RWPE1 (cell line): Measurements from ENCODE around the gene SAP30.

Experiments
- CTCF ChIA-PET: fragments of 350-600 bp; sonication (Branson Sonifier 250); formaldehyde crosslinking; extraction: SDS; loops from one replicate; lab custom pipeline; 2021; lab: Yijun Ruan, JAX
- POLR2A ChIA-PET: fragments of 400-600 bp; formaldehyde crosslinking; extraction: SDS; loops from one replicate; lab custom pipeline; 2020; ENCODE audit warnings: antibody characterized with exemption; ENCODE audit not compliant: low non-redundant PET; lab: Yijun Ruan, JAX
- DNase-seq: peaks from one replicate; pipeline ENCODE4 v3.0.0; 2012; ENCODE audit warnings: low spot score
- H3K27ac ChIP-seq: fragments of 450-650 bp; 2 replicates; pipeline ENCODE4 v1.5.1; 2017
- TF ChIP-seq, protein P1 (sequence below): fragments of 450-650 bp; conservative IDR thresholded peaks from 2 replicates; pipeline ENCODE4 v1.5.1; 2017; ENCODE audit warnings: low read depth, mild to moderate bottlenecking

The SAP30 gene

DNA sequence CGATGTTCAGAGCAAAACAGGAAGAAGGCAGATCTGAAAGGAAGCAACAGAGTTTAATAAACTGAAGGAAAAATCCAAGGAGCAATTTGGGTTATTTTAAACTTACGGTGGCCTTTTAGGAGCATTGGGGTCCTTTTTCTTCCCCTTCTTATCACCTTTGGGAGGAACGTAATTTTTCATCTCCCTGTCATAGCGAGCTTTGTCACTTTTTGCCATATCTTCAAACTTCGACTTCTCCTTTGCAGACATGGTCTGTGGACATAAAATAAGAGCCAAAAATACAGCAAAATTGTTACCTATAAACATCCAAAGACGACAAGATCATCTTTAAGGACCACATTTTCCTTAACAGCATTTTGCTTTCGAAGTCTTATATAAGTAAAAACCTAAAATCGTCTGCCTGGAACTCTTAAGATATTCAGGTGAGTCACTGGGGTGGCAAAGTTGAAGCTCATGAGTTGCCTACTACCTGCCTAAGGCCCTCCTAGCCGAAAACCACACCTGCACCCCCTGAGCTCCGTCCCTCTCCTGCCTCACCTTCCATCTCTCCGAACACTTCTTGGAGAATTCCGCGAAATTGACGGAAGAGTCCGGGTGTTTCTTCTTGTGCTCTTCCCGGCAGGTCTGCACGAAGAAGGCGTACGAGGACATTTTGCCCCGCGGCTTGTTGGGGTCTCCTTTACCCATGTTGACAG, 37.6 kb upstream of the SAP30 start:
- ChIA-PET POLR2A (interaction anchor here (0.8 kb wide), 1 partner anchor 38 kb away, joined by 3 read pairs; the partner anchor contains the start of gene SAP30), CTCF (interaction anchor here (0.7 to 2.0 kb wide), 4 partner anchors 10 to 87 kb away, joined by 3 to 8 read pairs (median 4); no protein-coding TSS in a partner anchor)
- H3K27ac ChIP-seq, result peak overlapping the region; percentile 99

DNA sequence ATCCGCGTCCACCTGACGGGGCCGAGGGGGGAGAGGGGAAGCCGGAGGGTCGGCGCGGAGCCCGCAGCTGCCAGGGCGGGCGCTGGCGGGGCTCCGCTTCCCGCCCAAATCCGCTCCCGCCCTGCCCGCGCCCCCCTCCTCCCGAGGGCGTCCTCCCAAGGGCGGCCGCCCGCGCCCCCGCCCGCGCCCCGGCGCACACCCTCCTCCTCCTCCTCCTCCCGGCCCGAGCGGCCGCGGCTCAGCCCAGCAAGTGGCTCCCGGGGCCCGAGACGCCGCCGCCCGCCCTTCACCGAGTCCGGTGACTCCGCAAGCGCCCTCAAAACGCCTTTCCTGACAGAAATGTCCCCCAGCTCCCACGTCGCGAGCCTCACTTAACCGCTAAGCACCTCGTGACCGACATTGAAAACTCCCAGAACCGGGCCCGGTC, 37.1 kb upstream of the SAP30 start:
- TF ChIP-seq, protein P1, sequence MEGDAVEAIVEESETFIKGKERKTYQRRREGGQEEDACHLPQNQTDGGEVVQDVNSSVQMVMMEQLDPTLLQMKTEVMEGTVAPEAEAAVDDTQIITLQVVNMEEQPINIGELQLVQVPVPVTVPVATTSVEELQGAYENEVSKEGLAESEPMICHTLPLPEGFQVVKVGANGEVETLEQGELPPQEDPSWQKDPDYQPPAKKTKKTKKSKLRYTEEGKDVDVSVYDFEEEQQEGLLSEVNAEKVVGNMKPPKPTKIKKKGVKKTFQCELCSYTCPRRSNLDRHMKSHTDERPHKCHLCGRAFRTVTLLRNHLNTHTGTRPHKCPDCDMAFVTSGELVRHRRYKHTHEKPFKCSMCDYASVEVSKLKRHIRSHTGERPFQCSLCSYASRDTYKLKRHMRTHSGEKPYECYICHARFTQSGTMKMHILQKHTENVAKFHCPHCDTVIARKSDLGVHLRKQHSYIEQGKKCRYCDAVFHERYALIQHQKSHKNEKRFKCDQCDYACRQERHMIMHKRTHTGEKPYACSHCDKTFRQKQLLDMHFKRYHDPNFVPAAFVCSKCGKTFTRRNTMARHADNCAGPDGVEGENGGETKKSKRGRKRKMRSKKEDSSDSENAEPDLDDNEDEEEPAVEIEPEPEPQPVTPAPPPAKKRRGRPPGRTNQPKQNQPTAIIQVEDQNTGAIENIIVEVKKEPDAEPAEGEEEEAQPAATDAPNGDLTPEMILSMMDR, result no peak
- CTCF ChIA-PET, result interaction anchor here (1.0 to 2.0 kb wide), 2 partner anchors 11 to 27 kb away, joined by 4 to 8 read pairs; no protein-coding TSS in a partner anchor
- peak overlapping the region; percentile 99 for H3K27ac ChIP-seq
- POLR2A ChIA-PET, result interaction anchor here (0.8 to 2.1 kb wide), 3 partner anchors 36 to 38 kb away, joined by 3 to 7 read pairs (median 6); partner anchors contain the start of gene SAP30
- DNase-seq, result peak; percentile 8

More for the DNA sequence above, 37.6 kb upstream of the SAP30 start:
- TF ChIP-seq, protein P1, result no peak
- peak; percentile 37 for DNase-seq

DNA sequence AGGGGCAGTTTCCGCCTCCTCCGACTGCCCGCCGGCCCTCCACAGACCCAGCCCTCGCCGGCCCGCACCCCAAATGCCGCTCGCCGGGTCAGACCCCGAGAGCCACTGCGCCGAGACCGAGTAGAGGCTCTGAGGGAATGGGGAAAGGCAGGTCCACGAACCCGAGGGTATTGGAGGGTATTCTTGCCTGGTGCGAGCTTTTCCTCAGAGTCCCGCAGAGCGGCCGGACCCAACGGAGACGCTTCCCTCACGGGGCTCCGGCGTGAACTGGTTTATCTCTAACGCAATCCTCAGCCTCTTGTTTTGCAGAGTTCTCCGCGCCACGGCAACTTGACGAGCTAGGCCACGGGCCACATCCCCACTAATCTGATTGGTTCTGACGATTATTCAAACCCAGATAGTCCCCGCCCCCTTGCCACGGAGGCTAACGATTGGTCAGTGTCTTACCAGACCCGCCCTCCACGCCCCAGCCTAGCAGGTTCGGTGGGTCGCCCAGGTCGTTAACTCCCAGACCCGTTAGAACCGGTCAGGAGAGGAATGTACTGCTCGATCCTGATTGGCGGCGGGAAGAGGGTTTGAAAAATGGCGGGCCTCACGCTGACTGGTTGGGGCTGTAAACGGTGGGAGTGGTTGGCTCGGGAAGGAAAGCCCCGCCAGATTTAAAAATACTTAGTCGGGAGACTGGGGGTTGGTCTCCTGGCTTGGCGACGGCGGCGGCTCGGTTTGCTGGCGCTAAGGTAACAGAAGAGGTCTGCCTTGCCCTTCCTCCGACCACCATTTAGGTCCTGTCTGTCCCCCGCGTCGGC, 36.5 kb upstream of the SAP30 start, which contains the start of gene HMGB2:
Gene HMGB2, minus strand, starts transcription at position 274 of the 806 bp plus-strand sequence. CDS start 709 bp downstream, outside the sequence.
- DNase-seq, result peak; percentile 99
- ChIA-PET POLR2A (interaction anchor here (1.3 to 2.1 kb wide), 3 partner anchors 35 to 37 kb away, joined by 6 to 7 read pairs (median 6); partner anchors contain the start of gene SAP30), CTCF (interaction anchor here (2.0 kb wide), 1 partner anchor 11 kb away, joined by 8 read pairs; no protein-coding TSS in a partner anchor)
- TF ChIP-seq, protein P1, result no peak
- H3K27ac ChIP-seq, result peak within 1 kb of the TSS; percentile 99

DNA sequence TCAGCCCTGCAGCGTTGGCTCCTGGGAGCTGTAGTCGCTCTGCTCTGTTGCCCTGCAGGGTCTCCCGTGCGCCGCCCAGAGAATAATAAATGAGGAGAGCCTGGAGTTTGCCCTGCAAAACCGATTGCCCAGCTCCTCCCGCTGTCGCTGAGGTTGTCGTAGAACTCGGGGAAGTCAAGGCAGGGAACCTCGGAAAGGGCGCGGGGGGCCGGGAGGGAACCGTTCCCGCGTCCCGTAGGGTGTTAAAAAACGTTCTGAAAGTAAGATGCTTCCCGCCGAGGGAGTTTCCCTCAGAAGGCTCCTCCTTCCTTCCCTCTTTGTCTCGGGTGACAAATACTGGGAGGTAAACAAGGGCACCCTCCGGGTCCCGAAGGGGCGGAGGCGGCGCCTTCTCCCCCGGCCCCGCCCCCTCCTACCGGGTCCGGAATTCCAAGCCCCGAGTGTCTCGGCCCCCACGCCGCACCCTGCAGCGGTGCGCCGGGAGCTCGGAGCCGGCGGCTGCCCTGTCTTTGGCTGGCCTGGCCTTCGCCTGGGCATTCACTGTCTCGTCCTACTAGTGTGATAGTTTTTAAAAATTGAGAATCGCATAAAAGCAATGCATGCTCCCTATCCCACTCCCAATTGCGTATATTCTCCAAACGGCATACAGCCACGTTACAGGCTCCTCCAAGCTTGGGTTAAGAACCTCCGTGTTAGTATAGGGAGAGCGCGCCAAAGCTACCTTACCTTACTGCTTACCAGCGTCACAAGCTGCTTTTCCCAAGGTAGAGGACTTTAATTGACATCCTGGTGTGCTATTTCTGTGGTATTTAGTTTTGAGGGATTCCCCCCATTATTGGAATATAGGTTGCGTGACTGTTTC, 35.6 kb upstream of the SAP30 start:
- POLR2A ChIA-PET, result interaction anchor here (1.3 to 2.1 kb wide), 3 partner anchors 34 to 37 kb away, joined by 6 to 7 read pairs (median 6); partner anchors contain the start of gene SAP30
- TF ChIP-seq, protein P1, result no peak
- CTCF ChIA-PET, result interaction anchor here (0.6 to 2.0 kb wide), 3 partner anchors 12 to 18 kb away, joined by 3 to 8 read pairs (median 4); no protein-coding TSS in a partner anchor
- DNase-seq, result peak; percentile 93
- peak overlapping the region; percentile 99 for H3K27ac ChIP-seq

DNA sequence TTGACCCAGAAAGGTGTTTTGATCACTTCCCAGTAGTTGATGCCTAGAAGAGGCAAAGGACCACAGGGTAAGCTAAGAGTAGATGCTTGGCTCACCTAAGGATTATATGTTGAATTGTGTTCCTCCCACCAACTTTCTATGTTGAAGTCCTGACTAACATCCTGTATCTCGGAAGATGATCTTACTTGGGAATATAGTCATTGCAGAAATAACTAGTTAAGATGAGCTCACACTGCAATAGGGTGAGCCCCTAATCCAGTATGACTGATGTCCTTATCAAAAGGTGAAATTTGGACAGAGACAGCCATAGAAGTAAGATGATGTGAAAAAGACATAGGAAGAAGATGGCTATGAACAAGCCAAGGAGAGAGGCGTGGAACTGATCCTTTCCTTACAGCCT, 33.3 kb upstream of the SAP30 start:
- H3K27ac ChIP-seq, result no peak overlapping the region
- CTCF ChIA-PET, result no interaction called here
- no peak for DNase-seq
- TF ChIP-seq, protein P1, result no peak
- POLR2A ChIA-PET, result no interaction called here
